HEK293 (cell line): ENCODE measurements around the gene AAR2.

Source experiments
- CTCF ChIA-PET: fragments of 350-600 bp; formaldehyde crosslinking; extraction: SDS; loops from one replicate; lab custom pipeline; 2021; ENCODE audit warnings: antibody characterized with exemption; lab: Yijun Ruan, JAX
- POLR2A ChIA-PET: fragments of 300-600 bp; formaldehyde crosslinking; extraction: SDS; loops from one replicate; lab custom pipeline; 2020; ENCODE audit warnings: antibody characterized with exemption, inconsistent platforms; lab: Yijun Ruan, JAX
- H3K27ac ChIP-seq: fragments of 200-500 bp; sonication (Bioruptor generic); 2 replicates; pipeline ENCODE4 v1.5.1; 2014; ENCODE audit warnings: low read depth, low read length, control low read depth, inconsistent platforms; ENCODE audit errors: extremely low read depth
- H3K36me3 ChIP-seq, 2 experiments: fragments of 200-500 bp in 1 of 2; sonication (Bioruptor generic) in 1 of 2; 1 replicate in 1 of 2; 2 replicates in 1 of 2; pipeline ENCODE4 v1.5.1; 2014 to 2017; ENCODE audit warnings: inconsistent platforms in 2 of 2, low read length in 2 of 2; ENCODE audit not compliant: control insufficient read depth in 2 of 2, insufficient read depth in 1 of 2
- H3K4me1 ChIP-seq: fragments of 200-500 bp; sonication (Bioruptor generic); 2 replicates; pipeline ENCODE4 v1.5.1; 2014; ENCODE audit warnings: mild to moderate bottlenecking, low read length, inconsistent platforms; ENCODE audit not compliant: control insufficient read depth, insufficient read depth
- H3K4me3 ChIP-seq: 2 replicates; pipeline ENCODE4 v1.5.1; 2011; ENCODE audit warnings: low read depth, mild to moderate bottlenecking, control low read depth, low read length, moderate library complexity
- H3K9me3 ChIP-seq: fragments of 200-500 bp; sonication (Bioruptor generic); 2 replicates; pipeline ENCODE4 v1.5.1; 2014; ENCODE audit warnings: low read depth, low read length, inconsistent platforms; ENCODE audit not compliant: control insufficient read depth, insufficient read depth
- BCL11A ChIP-seq: fragments of 450-650 bp; formaldehyde crosslinking; IDR thresholded peaks from 2 replicates; pipeline ENCODE4 v1.5.1; 2016; ENCODE audit warnings: low read depth, missing biosample characterization, missing genetic modification characterization
- TRIM28 ChIP-seq: IDR thresholded peaks from 2 replicates; pipeline ENCODE4 v1.6.1; 2011; ENCODE audit warnings: low read length, control low read depth, borderline replicate concordance
- WT1 ChIP-seq: fragments of 450-650 bp; formaldehyde crosslinking; IDR thresholded peaks from 2 replicates; pipeline ENCODE4 v1.5.1; 2016; ENCODE audit warnings: missing biosample characterization, missing genetic modification characterization
- ZBTB17 ChIP-seq: fragments of 450-650 bp; formaldehyde crosslinking; IDR thresholded peaks from 2 replicates; pipeline ENCODE4 v1.5.1; 2016; ENCODE audit warnings: missing biosample characterization, missing genetic modification characterization
- ZEB2 ChIP-seq: fragments of 450-650 bp; formaldehyde crosslinking; IDR thresholded peaks from 2 replicates; pipeline ENCODE4 v1.5.1; 2016; ENCODE audit warnings: missing biosample characterization, missing genetic modification characterization
- ZFP69B ChIP-seq: fragments of 450-650 bp; formaldehyde crosslinking; IDR thresholded peaks from 2 replicates; pipeline ENCODE4 v1.5.1; 2016; ENCODE audit warnings: missing biosample characterization, missing genetic modification characterization
- ZNF114 ChIP-seq: fragments of 450-650 bp; formaldehyde crosslinking; IDR thresholded peaks from 2 replicates; pipeline ENCODE4 v1.5.0; 2017; ENCODE audit warnings: missing biosample characterization, missing genetic modification characterization
- ZNF121 ChIP-seq: fragments of 450-650 bp; formaldehyde crosslinking; IDR thresholded peaks from 2 replicates; pipeline ENCODE4 v1.5.1; 2016; ENCODE audit warnings: missing biosample characterization, missing genetic modification characterization
- ZNF155 ChIP-seq: fragments of 450-650 bp; formaldehyde crosslinking; IDR thresholded peaks from 2 replicates; pipeline ENCODE4 v1.5.1; 2016; ENCODE audit warnings: missing biosample characterization, missing genetic modification characterization
- ZNF239 ChIP-seq: fragments of 450-650 bp; formaldehyde crosslinking; IDR thresholded peaks from 2 replicates; pipeline ENCODE4 v1.5.1; 2016; ENCODE audit warnings: missing biosample characterization, missing genetic modification characterization
- ZNF302 ChIP-seq: fragments of 450-650 bp; formaldehyde crosslinking; IDR thresholded peaks from 2 replicates; pipeline ENCODE4 v1.5.1; 2016; ENCODE audit warnings: missing biosample characterization, missing genetic modification characterization, low read depth
- ZNF366 ChIP-seq: fragments of 450-650 bp; formaldehyde crosslinking; conservative IDR thresholded peaks from 2 replicates; pipeline ENCODE4 v1.5.1; 2016; ENCODE audit warnings: missing biosample characterization, missing genetic modification characterization
- ZNF416 ChIP-seq: fragments of 450-650 bp; formaldehyde crosslinking; IDR thresholded peaks from 2 replicates; pipeline ENCODE4 v1.5.1; 2016; ENCODE audit warnings: missing biosample characterization, missing genetic modification characterization
- ZNF433 ChIP-seq: fragments of 450-650 bp; formaldehyde crosslinking; IDR thresholded peaks from 2 replicates; pipeline ENCODE4 v1.5.1; 2016; ENCODE audit warnings: missing biosample characterization, missing genetic modification characterization, low read depth
- ZNF501 ChIP-seq: fragments of 450-650 bp; formaldehyde crosslinking; IDR thresholded peaks from 2 replicates; pipeline ENCODE4 v1.5.1; 2016; ENCODE audit warnings: missing biosample characterization, missing genetic modification characterization
- ZNF560 ChIP-seq: fragments of 450-650 bp; formaldehyde crosslinking; IDR thresholded peaks from 2 replicates; pipeline ENCODE4 v1.5.1; 2017; ENCODE audit warnings: missing biosample characterization, missing genetic modification characterization, borderline replicate concordance
- ZNF623 ChIP-seq: fragments of 450-650 bp; formaldehyde crosslinking; IDR thresholded peaks from 2 replicates; pipeline ENCODE4 v1.5.1; 2016; ENCODE audit warnings: missing biosample characterization, missing genetic modification characterization
- ZNF624 ChIP-seq: fragments of 450-650 bp; formaldehyde crosslinking; IDR thresholded peaks from 2 replicates; pipeline ENCODE4 v1.5.1; 2017; ENCODE audit warnings: missing biosample characterization, missing genetic modification characterization
- ZNF654 ChIP-seq: fragments of 450-650 bp; formaldehyde crosslinking; IDR thresholded peaks from 2 replicates; pipeline ENCODE4 v1.5.1; 2016; ENCODE audit warnings: low read depth, missing biosample characterization, missing genetic modification characterization
- ZNF791 ChIP-seq: fragments of 450-650 bp; formaldehyde crosslinking; IDR thresholded peaks from 2 replicates; pipeline ENCODE4 v1.5.1; 2016; ENCODE audit warnings: missing biosample characterization, missing genetic modification characterization
- ZNF843 ChIP-seq: fragments of 450-650 bp; formaldehyde crosslinking; IDR thresholded peaks from 2 replicates; pipeline ENCODE4 v1.5.1; 2016; ENCODE audit warnings: missing biosample characterization, missing genetic modification characterization
- TF ChIP-seq, protein P1 (sequence below): fragments of 450-650 bp; formaldehyde crosslinking; IDR thresholded peaks from 2 replicates; pipeline ENCODE4 v1.5.1; 2016; ENCODE audit warnings: missing biosample characterization, missing genetic modification characterization
- TF ChIP-seq, protein P2 (sequence below): fragments of 450-650 bp; formaldehyde crosslinking; conservative IDR thresholded peaks from 2 replicates; pipeline ENCODE4 v1.5.1; 2016; ENCODE audit warnings: low read depth, missing biosample characterization, missing genetic modification characterization
- TF ChIP-seq, protein P3 (sequence below): fragments of 450-650 bp; formaldehyde crosslinking; IDR thresholded peaks from 2 replicates; pipeline ENCODE4 v1.5.1; 2016; ENCODE audit warnings: missing biosample characterization, missing genetic modification characterization
- TF ChIP-seq, protein P4 (sequence below): fragments of 450-650 bp; formaldehyde crosslinking; IDR thresholded peaks from 2 replicates; pipeline ENCODE4 v1.5.1; 2017; ENCODE audit warnings: missing biosample characterization, missing genetic modification characterization
- TF ChIP-seq, protein P5 (sequence below): fragments of 450-650 bp; formaldehyde crosslinking; IDR thresholded peaks from 2 replicates; pipeline ENCODE4 v1.5.1; 2016; ENCODE audit warnings: missing biosample characterization, missing genetic modification characterization

The AAR2 gene

DNA sequence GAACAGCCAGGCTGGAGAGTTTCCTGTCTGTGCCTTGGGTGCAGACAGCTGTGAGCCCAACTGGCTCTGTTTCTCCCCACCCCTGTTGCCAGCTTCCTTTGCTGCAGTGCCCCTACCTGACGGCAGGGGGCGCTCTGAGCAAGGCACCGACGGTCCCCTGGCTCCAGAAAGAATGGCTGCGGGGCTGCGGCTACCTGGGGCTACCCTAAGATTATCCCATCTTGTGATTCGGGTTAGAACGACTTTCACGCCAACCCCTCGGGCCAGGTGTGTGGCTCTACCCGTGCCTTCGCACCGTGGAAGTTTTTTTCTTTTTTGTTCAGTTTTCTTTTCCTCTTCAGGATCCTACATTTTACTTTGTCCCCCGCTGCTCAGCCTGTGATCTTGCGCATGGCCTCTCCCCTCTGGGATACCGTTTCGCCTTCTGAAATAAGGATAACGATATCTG lies 33.4 kb upstream of the AAR2 start (continued):
- TF ChIP-seq, protein P1, sequence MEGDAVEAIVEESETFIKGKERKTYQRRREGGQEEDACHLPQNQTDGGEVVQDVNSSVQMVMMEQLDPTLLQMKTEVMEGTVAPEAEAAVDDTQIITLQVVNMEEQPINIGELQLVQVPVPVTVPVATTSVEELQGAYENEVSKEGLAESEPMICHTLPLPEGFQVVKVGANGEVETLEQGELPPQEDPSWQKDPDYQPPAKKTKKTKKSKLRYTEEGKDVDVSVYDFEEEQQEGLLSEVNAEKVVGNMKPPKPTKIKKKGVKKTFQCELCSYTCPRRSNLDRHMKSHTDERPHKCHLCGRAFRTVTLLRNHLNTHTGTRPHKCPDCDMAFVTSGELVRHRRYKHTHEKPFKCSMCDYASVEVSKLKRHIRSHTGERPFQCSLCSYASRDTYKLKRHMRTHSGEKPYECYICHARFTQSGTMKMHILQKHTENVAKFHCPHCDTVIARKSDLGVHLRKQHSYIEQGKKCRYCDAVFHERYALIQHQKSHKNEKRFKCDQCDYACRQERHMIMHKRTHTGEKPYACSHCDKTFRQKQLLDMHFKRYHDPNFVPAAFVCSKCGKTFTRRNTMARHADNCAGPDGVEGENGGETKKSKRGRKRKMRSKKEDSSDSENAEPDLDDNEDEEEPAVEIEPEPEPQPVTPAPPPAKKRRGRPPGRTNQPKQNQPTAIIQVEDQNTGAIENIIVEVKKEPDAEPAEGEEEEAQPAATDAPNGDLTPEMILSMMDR (tag by site-specific recombination), result peak; percentile 90
- TF ChIP-seq WT1 (tag by site-specific recombination) (no peak), ZNF843 (tag by site-specific recombination) (no peak), ZNF560 (tag by site-specific recombination) (no peak), ZNF302 (tag by site-specific recombination) (no peak), ZNF114 (tag by site-specific recombination) (no peak)
- TF ChIP-seq, all 188 proteins: peak for 8

DNA sequence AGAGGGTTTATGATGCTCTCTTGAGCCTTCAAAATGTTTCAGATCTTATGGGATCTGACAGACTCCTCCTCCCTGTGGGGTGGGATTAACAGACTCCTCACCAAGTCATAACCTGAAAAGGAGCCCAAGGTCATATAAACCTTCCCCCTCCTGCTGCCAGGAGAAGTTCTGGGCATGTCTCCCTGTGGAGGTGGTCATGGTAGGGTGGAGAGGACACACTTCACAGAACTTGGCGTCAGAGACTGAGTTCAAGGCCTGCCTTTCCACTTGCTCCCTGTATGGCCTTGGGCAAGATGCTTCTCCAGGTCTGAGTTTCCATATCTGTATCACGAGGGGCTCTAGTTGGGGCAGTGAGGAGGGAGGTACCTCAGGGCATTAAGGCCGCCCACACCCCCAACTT lies 32.4 kb upstream of the AAR2 start:
- TF ChIP-seq TRIM28 (no peak), ZNF501 (no peak), ZNF433 (tag by site-specific recombination) (no peak), ZNF654 (tag by site-specific recombination) (no peak), ZNF623 (tag by site-specific recombination) (no peak), ZFP69B (tag by site-specific recombination) (no peak), ZBTB17 (tag by site-specific recombination) (no peak), ZNF624 (tag by site-specific recombination) (no peak), ZNF155 (tag by site-specific recombination) (no peak), ZEB2 (no peak), ZNF121 (tag by site-specific recombination) (no peak), ZNF239 (tag by site-specific recombination) (no peak), ZNF791 (tag by site-specific recombination) (no peak), ZNF416 (tag by site-specific recombination) (no peak), BCL11A (tag by site-specific recombination) (no peak), ZNF366 (tag by site-specific recombination) (no peak)
- TF ChIP-seq, protein P2, sequence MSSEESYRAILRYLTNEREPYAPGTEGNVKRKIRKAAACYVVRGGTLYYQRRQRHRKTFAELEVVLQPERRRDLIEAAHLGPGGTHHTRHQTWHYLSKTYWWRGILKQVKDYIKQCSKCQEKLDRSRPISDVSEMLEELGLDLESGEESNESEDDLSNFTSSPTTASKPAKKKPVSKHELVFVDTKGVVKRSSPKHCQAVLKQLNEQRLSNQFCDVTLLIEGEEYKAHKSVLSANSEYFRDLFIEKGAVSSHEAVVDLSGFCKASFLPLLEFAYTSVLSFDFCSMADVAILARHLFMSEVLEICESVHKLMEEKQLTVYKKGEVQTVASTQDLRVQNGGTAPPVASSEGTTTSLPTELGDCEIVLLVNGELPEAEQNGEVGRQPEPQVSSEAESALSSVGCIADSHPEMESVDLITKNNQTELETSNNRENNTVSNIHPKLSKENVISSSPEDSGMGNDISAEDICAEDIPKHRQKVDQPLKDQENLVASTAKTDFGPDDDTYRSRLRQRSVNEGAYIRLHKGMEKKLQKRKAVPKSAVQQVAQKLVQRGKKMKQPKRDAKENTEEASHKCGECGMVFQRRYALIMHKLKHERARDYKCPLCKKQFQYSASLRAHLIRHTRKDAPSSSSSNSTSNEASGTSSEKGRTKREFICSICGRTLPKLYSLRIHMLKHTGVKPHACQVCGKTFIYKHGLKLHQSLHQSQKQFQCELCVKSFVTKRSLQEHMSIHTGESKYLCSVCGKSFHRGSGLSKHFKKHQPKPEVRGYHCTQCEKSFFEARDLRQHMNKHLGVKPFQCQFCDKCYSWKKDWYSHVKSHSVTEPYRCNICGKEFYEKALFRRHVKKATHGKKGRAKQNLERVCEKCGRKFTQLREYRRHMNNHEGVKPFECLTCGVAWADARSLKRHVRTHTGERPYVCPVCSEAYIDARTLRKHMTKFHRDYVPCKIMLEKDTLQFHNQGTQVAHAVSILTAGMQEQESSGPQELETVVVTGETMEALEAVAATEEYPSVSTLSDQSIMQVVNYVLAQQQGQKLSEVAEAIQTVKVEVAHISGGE (tag by site-specific recombination), result no peak
- TF ChIP-seq, protein P3, sequence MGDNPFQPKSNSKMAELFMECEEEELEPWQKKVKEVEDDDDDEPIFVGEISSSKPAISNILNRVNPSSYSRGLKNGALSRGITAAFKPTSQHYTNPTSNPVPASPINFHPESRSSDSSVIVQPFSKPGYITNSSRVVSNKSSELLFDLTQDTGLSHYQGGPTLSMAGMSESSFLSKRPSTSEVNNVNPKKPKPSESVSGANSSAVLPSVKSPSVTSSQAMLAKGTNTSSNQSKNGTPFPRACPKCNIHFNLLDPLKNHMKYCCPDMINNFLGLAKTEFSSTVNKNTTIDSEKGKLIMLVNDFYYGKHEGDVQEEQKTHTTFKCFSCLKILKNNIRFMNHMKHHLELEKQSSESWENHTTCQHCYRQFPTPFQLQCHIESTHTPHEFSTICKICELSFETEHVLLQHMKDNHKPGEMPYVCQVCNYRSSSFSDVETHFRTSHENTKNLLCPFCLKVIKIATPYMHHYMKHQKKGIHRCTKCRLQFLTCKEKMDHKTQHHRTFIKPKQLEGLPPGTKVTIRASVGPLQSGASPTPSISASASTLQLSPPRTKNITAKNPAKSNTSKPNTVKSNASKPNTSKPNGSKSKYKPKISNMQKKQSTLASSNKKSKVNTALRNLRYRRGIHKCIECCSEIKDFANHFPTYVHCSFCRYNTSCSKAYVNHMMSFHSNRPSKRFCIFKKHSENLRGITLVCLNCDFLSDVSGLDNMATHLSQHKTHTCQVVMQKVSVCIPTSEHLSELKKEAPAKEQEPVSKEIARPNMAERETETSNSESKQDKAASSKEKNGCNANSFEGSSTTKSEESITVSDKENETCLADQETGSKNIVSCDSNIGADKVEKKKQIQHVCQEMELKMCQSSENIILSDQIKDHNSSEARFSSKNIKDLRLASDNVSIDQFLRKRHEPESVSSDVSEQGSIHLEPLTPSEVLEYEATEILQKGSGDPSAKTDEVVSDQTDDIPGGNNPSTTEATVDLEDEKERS (tag by site-specific recombination), result no peak
- TF ChIP-seq, protein P4, sequence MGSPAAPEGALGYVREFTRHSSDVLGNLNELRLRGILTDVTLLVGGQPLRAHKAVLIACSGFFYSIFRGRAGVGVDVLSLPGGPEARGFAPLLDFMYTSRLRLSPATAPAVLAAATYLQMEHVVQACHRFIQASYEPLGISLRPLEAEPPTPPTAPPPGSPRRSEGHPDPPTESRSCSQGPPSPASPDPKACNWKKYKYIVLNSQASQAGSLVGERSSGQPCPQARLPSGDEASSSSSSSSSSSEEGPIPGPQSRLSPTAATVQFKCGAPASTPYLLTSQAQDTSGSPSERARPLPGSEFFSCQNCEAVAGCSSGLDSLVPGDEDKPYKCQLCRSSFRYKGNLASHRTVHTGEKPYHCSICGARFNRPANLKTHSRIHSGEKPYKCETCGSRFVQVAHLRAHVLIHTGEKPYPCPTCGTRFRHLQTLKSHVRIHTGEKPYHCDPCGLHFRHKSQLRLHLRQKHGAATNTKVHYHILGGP (tag by site-specific recombination), result no peak
- TF ChIP-seq, protein P5, sequence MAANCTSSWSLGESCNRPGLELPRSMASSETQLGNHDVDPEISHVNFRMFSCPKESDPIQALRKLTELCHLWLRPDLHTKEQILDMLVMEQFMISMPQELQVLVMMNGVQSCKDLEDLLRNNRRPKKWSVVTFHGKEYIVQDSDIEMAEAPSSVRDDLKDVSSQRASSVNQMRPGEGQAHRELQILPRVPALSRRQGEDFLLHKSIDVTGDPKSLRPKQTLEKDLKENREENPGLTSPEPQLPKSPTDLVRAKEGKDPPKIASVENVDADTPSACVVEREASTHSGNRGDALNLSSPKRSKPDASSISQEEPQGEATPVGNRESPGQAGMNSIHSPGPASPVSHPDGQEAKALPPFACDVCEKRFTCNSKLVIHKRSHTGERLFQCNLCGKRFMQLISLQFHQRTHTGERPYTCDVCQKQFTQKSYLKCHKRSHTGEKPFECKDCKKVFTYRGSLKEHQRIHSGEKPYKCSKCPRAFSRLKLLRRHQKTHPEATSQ (tag by site-specific recombination), result no peak
- ChIA-PET POLR2A (no interaction called here), CTCF (interaction anchor here (0.8 to 7.9 kb wide), 5 partner anchors 9 to 235 kb away, joined by 3 to 101 read pairs (median 36); partner anchors contain the start of gene AAR2)
- no peak overlapping the region for H3K4me3 ChIP-seq
- H3K36me3 ChIP-seq, result peaks cover 0 to 34% of the 10 kb centered on the region in 2 experiments; a peak in 2 of 3 replicates
- no peak overlapping the region for H3K27ac ChIP-seq
- no peaks in the 10 kb centered on the region for H3K4me1 ChIP-seq
- H3K9me3 ChIP-seq, result no peaks in the 10 kb centered on the region
